HepG2 (cell line): ENCODE measurements around the gene NOX4. TPM values are rescaled to one million over a fixed set of nuclear protein-coding genes. Genes with fewer than 3 reads are reported as not detected.
"Not testable (repeated sequence)": the region's sequence is repeated elsewhere in the genome, so short reads cannot be mapped to it uniquely, and the experiment has no call there.

Source experiments
- ATAC-seq: fragments of 200-7000 bp; cut with Tn5 transposase; 3 replicates; pipeline ENCODE4 v1.9.1; 2020; ENCODE audit warnings: mild to moderate bottlenecking, moderate library complexity
- BruUV-seq: library from RNA; stranded (reverse); fragments of 400-500 nt; replicated peaks from 2 replicates; lab custom pipeline; 2021; lab: Mats Ljungman, UMichigan
- CTCF ChIA-PET: fragments of 300-600 bp; formaldehyde crosslinking; extraction: SDS; loops from one replicate; lab custom pipeline; 2021; ENCODE audit warnings: low total read pairs, inconsistent platforms, low intra/inter-chr PET ratio; lab: Yijun Ruan, JAX
- POLR2A ChIA-PET: fragments of 350-600 bp; sonication (Branson Sonifier 250); formaldehyde crosslinking; loops from one replicate; lab custom pipeline; 2020; ENCODE audit warnings: antibody characterized with exemption, inconsistent platforms; lab: Yijun Ruan, JAX
- DNase-seq: peaks from one replicate; pipeline ENCODE4 v3.0.0-alpha.2; 2015; ENCODE audit warnings: low spot score
- FAIRE-seq: peaks from 3 replicates; lab custom pipeline; 2011; peaks lifted over from hg19 to GRCh38; lab: Jason Lieb, UNC
- H2AFZ ChIP-seq: one replicate; pipeline ENCODE4 v1.6.1; 2011; ENCODE audit warnings: low read length, inconsistent platforms
- H3K27ac ChIP-seq: fragments of 300-600 bp; 3 replicates; pipeline ENCODE4 v1.8.0; 2011; ENCODE audit warnings: mixed run types, mild to moderate bottlenecking, mixed read lengths, low read length, inconsistent platforms; ENCODE audit not compliant: insufficient read depth; ENCODE audit errors: extremely low read length
- H3K27me3 ChIP-seq, 2 experiments: fragments of 200-600 bp in 1 of 2; 2 replicates in 1 of 2; 3 replicates in 1 of 2; pipeline versions ENCODE4 v1.6.0 to v1.8.0; 2011; ENCODE audit warnings: low read length in 2 of 2, mild to moderate bottlenecking in 2 of 2, moderate library complexity in 2 of 2, inconsistent platforms in 1 of 2; ENCODE audit not compliant: insufficient read depth in 2 of 2, control insufficient read depth in 1 of 2
- H3K36me3 ChIP-seq, 2 experiments: fragments of 200-600 bp in 1 of 2; replicated peaks in 1 of 2; 2 replicates in 1 of 2; 3 replicates in 1 of 2; pipeline versions ENCODE4 v1.5.1 to v1.8.0; 2011; ENCODE audit warnings: low read length in 2 of 2, inconsistent platforms in 1 of 2; ENCODE audit not compliant: insufficient read depth in 2 of 2, control insufficient read depth in 1 of 2
- H3K4me1 ChIP-seq: 2 replicates; pipeline ENCODE4 v1.5.1; 2012; ENCODE audit warnings: low read length, inconsistent platforms; ENCODE audit not compliant: insufficient read depth
- H3K4me2 ChIP-seq: 2 replicates; pipeline ENCODE4 v1.6.0; 2011; ENCODE audit warnings: low read depth, low read length, inconsistent platforms
- H3K4me3 ChIP-seq, 3 experiments: fragments of 200-600 bp in 1 of 3; sonication (generic), shearing (Covaris generic) in 1 of 3; replicated peaks in 1 of 3; 2 replicates each; pipeline ENCODE4 v1.5.1; 2011 to 2016; ENCODE audit warnings: low read length in 3 of 3, inconsistent platforms in 2 of 3, low read depth in 2 of 3, mild to moderate bottlenecking in 2 of 3, control low read depth in 1 of 3, mixed read lengths in 1 of 3; ENCODE audit not compliant: insufficient read depth in 1 of 3
- H3K79me2 ChIP-seq: one replicate; pipeline ENCODE4 v1.6.1; 2011; ENCODE audit warnings: low read length, inconsistent platforms; ENCODE audit not compliant: insufficient read depth
- H3K9ac ChIP-seq: 2 replicates; pipeline ENCODE4 v1.6.0; 2011; ENCODE audit warnings: mild to moderate bottlenecking, low read depth, low read length, inconsistent platforms; ENCODE audit not compliant: insufficient read depth
- H3K9me3 ChIP-seq: 2 replicates; pipeline ENCODE4 v1.5.1; 2012; ENCODE audit warnings: mild to moderate bottlenecking, low read length
- H4K20me1 ChIP-seq: 2 replicates; pipeline ENCODE4 v1.6.0; 2011; ENCODE audit warnings: inconsistent platforms, mild to moderate bottlenecking, low read length, moderate library complexity; ENCODE audit not compliant: insufficient read depth
- HNRNPLL ChIP-seq: fragments of 200-400 bp; formaldehyde crosslinking; IDR thresholded peaks from 2 replicates; pipeline ENCODE4 v1.6.1; 2017; ENCODE audit warnings: mild to moderate bottlenecking, low read depth, low read length; ENCODE audit not compliant: poor library complexity, severe bottlenecking
- MIER3 ChIP-seq: IDR thresholded peaks from 2 replicates; pipeline ENCODE4 v1.6.1; 2016; ENCODE audit warnings: missing compliant biosample characterization, borderline replicate concordance
- MZF1 ChIP-seq: sonication (generic); formaldehyde crosslinking; IDR thresholded peaks from 2 replicates; pipeline ENCODE4 v1.8.1; 2023; ENCODE audit warnings: mild to moderate bottlenecking, missing genetic modification reagents, borderline replicate concordance
- REXO4 ChIP-seq: sonication (generic); formaldehyde crosslinking; IDR thresholded peaks from 2 replicates; pipeline ENCODE4 v1.8.0; 2022; ENCODE audit warnings: missing genetic modification reagents, mild to moderate bottlenecking, borderline replicate concordance
- SYNCRIP ChIP-seq: fragments of 200-400 bp; formaldehyde crosslinking; IDR thresholded peaks from 2 replicates; pipeline ENCODE4 v1.6.1; 2018; ENCODE audit warnings: mild to moderate bottlenecking, low read depth, low read length; ENCODE audit not compliant: insufficient read depth
- TOPORS ChIP-seq: sonication (generic); formaldehyde crosslinking; IDR thresholded peaks from 2 replicates; pipeline ENCODE4 v1.8.0; 2023; ENCODE audit warnings: mild to moderate bottlenecking, missing genetic modification reagents
- TSC22D2 ChIP-seq: sonication (generic); formaldehyde crosslinking; IDR thresholded peaks from 2 replicates; pipeline ENCODE4 v1.5.1; 2020; ENCODE audit warnings: missing genetic modification reagents, mild to moderate bottlenecking, borderline replicate concordance
- ZNF260 ChIP-seq: sonication (generic); formaldehyde crosslinking; IDR thresholded peaks from 2 replicates; pipeline ENCODE4 v1.4.0; 2020; ENCODE audit warnings: missing genetic modification reagents, low read depth, mild to moderate bottlenecking, borderline replicate concordance
- ZNF343 ChIP-seq: sonication (generic); formaldehyde crosslinking; IDR thresholded peaks from 2 replicates; pipeline ENCODE4 v1.4.0; 2020; ENCODE audit warnings: mild to moderate bottlenecking, missing genetic modification reagents
- ZNF75D ChIP-seq: sonication (generic); formaldehyde crosslinking; IDR thresholded peaks from 2 replicates; pipeline ENCODE4 v1.8.1; 2023; ENCODE audit warnings: missing genetic modification reagents, mild to moderate bottlenecking, borderline replicate concordance
- WGBS: methylation state at CpG from one replicate; pipeline ENCODE4 v1.1.6; 2017; ENCODE audit warnings: low lambda C conversion rate; 5-methylcytosine and 5-hydroxymethylcytosine counted together
- in situ Hi-C: cut with HindIII; loops from 2 replicates; pipeline ENCODE4 v1.10.0; 2017; ENCODE audit warnings: low pct_unique_long_range_greater_than_20kb; ENCODE audit not compliant: extremely low pct_ligation_motif_present
- intact Hi-C: fragments of 100-400 bp; cut with micrococcal nuclease; formaldehyde crosslinking; loops from one replicate; pipeline ENCODE4 v1.10.0; 2022; ENCODE audit not compliant: unreplicated experiment
- polyA plus RNA-seq, 8 experiments: library from polyadenylated mRNA; depleted of rRNA in 3 of 8; stranded (reverse) in 7 of 8; unstranded in 1 of 8; fragments of >200 nt; fragmentation: Illumina TruSeq in 4 of 8; extraction: Trizol in 4 of 8; gene quantifications; 2 replicates each; pipeline versions ENCODE4 v1.2.1 to v1.2.3, GENCODE V29; 2011 to 2016; ENCODE audit warnings: low read depth in 4 of 8, missing spikeins in 1 of 8, mixed read lengths in 1 of 8; ENCODE audit not compliant: insufficient read depth in 1 of 8
- total RNA-seq, 5 experiments: library from RNA; depleted of rRNA; stranded (reverse); fragments of >200 nt; fragmentation: Illumina TruSeq; extraction: Trizol; gene quantifications; 2 replicates each; pipeline ENCODE4 v1.2.3, GENCODE V29; 2016; ENCODE audit warnings: low read depth in 1 of 5
- TF ChIP-seq, protein P1 (sequence below): IDR thresholded peaks from 2 replicates; pipeline ENCODE4 v1.6.1; 2018; ENCODE audit warnings: missing genetic modification reagents, mild to moderate bottlenecking, missing compliant biosample characterization
- TF ChIP-seq, protein P2 (sequence below): sonication (generic); formaldehyde crosslinking; IDR thresholded peaks from 2 replicates; pipeline ENCODE4 v1.4.0; 2020; ENCODE audit warnings: mild to moderate bottlenecking, missing genetic modification reagents
- TF ChIP-seq, protein P3 (sequence below): sonication (generic); formaldehyde crosslinking; IDR thresholded peaks from 2 replicates; pipeline ENCODE4 v1.4.0; 2020; ENCODE audit warnings: missing genetic modification reagents, borderline replicate concordance

Gene NOX4
- total and polyA plus RNA-seq, 2 of the 13 experiments (the other 11 are each of a cell fraction or from before 2014, with no cell fraction given) = not detected

DNA sequence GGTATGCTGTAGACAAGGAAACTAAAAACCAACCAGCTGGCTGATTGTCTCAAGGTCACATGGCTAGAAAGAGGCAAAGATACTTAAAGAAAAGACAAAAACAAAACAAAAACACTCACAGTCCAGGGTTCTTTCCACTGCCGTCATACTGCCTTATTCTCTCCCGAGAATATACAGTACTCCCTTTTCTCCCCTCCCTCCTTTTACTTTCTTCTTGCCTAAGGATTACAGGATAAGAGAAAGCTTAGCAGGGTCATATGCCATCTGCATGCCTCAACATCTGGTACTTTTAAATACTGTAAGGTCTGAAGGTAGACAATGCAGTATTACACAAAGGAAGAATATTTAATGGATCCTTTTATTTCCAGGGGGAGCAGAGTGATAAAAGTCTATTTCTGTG lies 126.3 kb downstream of the NOX4 start:
- H2AFZ ChIP-seq, in situ Hi-C loops, BruUV-seq, POLR2A ChIA-PET, H3K27me3 ChIP-seq, H3K79me2 ChIP-seq, H3K9me3 ChIP-seq, H3K4me1 ChIP-seq, intact Hi-C loops, H3K27ac ChIP-seq, H3K4me3 ChIP-seq, H3K36me3 ChIP-seq, FAIRE-seq, ATAC-seq, H3K9ac ChIP-seq, H3K4me2 ChIP-seq, H4K20me1 ChIP-seq, CTCF ChIA-PET, DNase-seq: not testable (repeated sequence)
- WGBS = 0% methylated on average over 2 of the region's 2 CpGs

DNA sequence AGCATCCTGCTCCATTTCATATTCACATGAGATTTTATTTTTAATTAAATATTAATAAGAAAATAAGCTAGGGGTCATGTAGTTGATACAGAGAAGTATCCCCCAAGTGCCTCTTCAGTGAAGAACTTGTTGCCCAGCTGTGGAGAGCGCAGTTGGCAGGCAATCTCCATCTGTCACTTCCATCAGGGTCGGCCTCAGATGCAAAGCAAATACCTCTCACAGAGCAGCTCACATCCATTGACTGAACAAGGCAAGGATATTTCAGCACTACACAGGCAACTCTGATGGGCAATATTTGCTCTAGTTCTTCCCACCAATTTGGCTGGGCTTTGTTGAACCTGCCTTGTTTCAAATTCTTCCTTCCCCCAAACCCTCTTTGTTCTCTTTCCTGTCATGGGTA lies 129.4 kb downstream of the NOX4 start:
- Histone ChIP-seq H3K4me3 (no peak overlapping the region), H3K27ac (no peak overlapping the region), H4K20me1 (no peaks in the 10 kb centered on the region), H2AFZ (no peak overlapping the region), H3K9ac (no peak overlapping the region), H3K9me3 (no peaks in the 10 kb centered on the region), H3K4me2 (no peak overlapping the region), H3K4me1 (no peaks in the 10 kb centered on the region), H3K36me3 (no peaks in the 10 kb centered on the region), H3K27me3 (no peaks in the 10 kb centered on the region), H3K79me2 (no peaks in the 10 kb centered on the region)
- intact Hi-C loops (no loop called here), in situ Hi-C loops (no loop called here)
- CTCF ChIA-PET = no interaction called here
- ATAC-seq (no peak), DNase-seq (no peak), FAIRE-seq (no peak)
- POLR2A ChIA-PET = no interaction called here
- 0% methylated on average over 2 of the region's 2 CpGs for WGBS
- BruUV-seq = no TSS peak
- TF ChIP-seq TSC22D2 (no peak), MZF1 (CRISPR knock-in tag) (no peak), MIER3 (CRISPR knock-in tag) (no peak), ZNF260 (CRISPR knock-in tag) (no peak), TOPORS (CRISPR knock-in tag) (no peak), REXO4 (CRISPR knock-in tag) (no peak), HNRNPLL (no peak), ZNF75D (CRISPR knock-in tag) (no peak), ZNF343 (CRISPR knock-in tag) (no peak), SYNCRIP (no peak)
- TF ChIP-seq, protein P1, sequence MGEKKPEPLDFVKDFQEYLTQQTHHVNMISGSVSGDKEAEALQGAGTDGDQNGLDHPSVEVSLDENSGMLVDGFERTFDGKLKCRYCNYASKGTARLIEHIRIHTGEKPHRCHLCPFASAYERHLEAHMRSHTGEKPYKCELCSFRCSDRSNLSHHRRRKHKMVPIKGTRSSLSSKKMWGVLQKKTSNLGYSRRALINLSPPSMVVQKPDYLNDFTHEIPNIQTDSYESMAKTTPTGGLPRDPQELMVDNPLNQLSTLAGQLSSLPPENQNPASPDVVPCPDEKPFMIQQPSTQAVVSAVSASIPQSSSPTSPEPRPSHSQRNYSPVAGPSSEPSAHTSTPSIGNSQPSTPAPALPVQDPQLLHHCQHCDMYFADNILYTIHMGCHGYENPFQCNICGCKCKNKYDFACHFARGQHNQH (CRISPR knock-in tag) = no peak
- TF ChIP-seq, protein P2, sequence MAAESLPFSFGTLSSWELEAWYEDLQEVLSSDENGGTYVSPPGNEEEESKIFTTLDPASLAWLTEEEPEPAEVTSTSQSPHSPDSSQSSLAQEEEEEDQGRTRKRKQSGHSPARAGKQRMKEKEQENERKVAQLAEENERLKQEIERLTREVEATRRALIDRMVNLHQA (CRISPR knock-in tag) = no peak
- TF ChIP-seq, protein P3, sequence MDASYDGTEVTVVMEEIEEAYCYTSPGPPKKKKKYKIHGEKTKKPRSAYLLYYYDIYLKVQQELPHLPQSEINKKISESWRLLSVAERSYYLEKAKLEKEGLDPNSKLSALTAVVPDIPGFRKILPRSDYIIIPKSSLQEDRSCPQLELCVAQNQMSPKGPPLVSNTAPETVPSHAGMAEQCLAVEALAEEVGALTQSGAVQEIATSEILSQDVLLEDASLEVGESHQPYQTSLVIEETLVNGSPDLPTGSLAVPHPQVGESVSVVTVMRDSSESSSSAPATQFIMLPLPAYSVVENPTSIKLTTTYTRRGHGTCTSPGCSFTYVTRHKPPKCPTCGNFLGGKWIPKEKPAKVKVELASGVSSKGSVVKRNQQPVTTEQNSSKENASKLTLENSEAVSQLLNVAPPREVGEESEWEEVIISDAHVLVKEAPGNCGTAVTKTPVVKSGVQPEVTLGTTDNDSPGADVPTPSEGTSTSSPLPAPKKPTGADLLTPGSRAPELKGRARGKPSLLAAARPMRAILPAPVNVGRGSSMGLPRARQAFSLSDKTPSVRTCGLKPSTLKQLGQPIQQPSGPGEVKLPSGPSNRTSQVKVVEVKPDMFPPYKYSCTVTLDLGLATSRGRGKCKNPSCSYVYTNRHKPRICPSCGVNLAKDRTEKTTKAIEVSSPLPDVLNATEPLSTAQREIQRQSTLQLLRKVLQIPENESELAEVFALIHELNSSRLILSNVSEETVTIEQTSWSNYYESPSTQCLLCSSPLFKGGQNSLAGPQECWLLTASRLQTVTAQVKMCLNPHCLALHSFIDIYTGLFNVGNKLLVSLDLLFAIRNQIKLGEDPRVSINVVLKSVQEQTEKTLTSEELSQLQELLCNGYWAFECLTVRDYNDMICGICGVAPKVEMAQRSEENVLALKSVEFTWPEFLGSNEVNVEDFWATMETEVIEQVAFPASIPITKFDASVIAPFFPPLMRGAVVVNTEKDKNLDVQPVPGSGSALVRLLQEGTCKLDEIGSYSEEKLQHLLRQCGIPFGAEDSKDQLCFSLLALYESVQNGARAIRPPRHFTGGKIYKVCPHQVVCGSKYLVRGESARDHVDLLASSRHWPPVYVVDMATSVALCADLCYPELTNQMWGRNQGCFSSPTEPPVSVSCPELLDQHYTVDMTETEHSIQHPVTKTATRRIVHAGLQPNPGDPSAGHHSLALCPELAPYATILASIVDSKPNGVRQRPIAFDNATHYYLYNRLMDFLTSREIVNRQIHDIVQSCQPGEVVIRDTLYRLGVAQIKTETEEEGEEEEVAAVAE (CRISPR knock-in tag) = no peak
